Measurements from ENCODE around the gene LAMC1.

DNA sequence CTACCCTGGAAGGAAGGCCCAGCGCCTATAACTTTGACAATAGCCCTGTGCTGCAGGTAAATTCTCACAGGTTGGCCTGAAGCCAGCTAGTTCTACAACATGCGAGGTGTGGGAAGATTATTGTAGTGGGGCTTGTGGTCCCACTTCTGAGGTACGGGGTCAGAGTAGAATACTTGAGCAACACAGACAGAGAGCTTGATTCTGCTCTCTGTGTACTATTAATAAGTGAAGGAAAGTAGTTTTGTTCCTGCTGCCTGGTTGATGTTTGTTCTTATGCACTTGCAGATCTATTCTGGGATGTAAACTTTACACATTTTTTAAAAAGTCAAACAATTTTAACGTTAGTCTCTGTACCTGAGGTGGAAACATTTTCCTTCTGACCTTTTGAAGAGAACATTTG lies 80.4 kb downstream of the LAMC1 start:
- no peak for TF ChIP-seq EP300 (IDR thresholded peaks at IDR 0.05)
- TF ChIP-seq, protein P1, sequence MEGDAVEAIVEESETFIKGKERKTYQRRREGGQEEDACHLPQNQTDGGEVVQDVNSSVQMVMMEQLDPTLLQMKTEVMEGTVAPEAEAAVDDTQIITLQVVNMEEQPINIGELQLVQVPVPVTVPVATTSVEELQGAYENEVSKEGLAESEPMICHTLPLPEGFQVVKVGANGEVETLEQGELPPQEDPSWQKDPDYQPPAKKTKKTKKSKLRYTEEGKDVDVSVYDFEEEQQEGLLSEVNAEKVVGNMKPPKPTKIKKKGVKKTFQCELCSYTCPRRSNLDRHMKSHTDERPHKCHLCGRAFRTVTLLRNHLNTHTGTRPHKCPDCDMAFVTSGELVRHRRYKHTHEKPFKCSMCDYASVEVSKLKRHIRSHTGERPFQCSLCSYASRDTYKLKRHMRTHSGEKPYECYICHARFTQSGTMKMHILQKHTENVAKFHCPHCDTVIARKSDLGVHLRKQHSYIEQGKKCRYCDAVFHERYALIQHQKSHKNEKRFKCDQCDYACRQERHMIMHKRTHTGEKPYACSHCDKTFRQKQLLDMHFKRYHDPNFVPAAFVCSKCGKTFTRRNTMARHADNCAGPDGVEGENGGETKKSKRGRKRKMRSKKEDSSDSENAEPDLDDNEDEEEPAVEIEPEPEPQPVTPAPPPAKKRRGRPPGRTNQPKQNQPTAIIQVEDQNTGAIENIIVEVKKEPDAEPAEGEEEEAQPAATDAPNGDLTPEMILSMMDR (IDR thresholded peaks at IDR 0.05) = no peak
